ENCODE results near the gene NPFF. TPM values are rescaled to one million over a fixed set of nuclear protein-coding genes. Genes with fewer than 3 reads are reported as not detected.

The NPFF gene
- total RNA-seq, 2 donors from 2014 or later, result not detected

DNA sequence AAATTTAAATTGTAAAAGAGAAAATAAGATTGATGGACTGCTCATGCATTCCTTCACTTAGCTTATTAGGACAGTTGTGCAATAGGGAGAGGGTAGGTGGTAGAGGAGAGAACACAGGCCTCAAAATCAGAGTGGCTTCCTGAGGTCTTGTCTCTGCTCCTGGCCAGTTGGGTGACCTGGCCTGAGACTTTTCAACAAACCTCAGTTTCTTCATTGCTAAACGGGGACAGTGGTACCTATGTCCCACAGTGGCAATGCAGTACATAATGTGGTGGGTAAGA is 10.6 kb downstream of the NPFF start:
- Histone ChIP-seq H3K9ac (ENCODE audit: extremely low read depth, low read length, poor library complexity, severe bottlenecking) (no peak overlapping the region), H3K27ac (ENCODE audit: low read depth, low read length) (no peak overlapping the region), H3K4me1 (ENCODE audit: control insufficient read depth, insufficient read depth, low read length) (peaks cover 17% of the 10 kb centered on the region), H3K9me3 (ENCODE audit: control insufficient read depth, low read length) (no peaks in the 10 kb centered on the region), H3K27me3 (ENCODE audit: control insufficient read depth, insufficient read depth, low read length, poor library complexity, severe bottlenecking) (no peaks in the 10 kb centered on the region), H3K4me3 (ENCODE audit: low read length) (no peak overlapping the region), H3K36me3 (ENCODE audit: control insufficient read depth, insufficient read depth, low read length) (no peaks in the 10 kb centered on the region)
- Mint-ChIP-seq H3K27me3 (ENCODE audit: insufficient read depth) (peaks cover 2% of the 10 kb centered on the region), H3K27ac (no peak overlapping the region), H3K36me3 (ENCODE audit: low read depth) (no peaks in the 10 kb centered on the region), H3K4me1 (peaks cover 45% of the 10 kb centered on the region), H3K9me3 (no peaks in the 10 kb centered on the region), H3K4me3 (peak overlapping the region; percentile 20)
- TF ChIP-seq, protein P1, sequence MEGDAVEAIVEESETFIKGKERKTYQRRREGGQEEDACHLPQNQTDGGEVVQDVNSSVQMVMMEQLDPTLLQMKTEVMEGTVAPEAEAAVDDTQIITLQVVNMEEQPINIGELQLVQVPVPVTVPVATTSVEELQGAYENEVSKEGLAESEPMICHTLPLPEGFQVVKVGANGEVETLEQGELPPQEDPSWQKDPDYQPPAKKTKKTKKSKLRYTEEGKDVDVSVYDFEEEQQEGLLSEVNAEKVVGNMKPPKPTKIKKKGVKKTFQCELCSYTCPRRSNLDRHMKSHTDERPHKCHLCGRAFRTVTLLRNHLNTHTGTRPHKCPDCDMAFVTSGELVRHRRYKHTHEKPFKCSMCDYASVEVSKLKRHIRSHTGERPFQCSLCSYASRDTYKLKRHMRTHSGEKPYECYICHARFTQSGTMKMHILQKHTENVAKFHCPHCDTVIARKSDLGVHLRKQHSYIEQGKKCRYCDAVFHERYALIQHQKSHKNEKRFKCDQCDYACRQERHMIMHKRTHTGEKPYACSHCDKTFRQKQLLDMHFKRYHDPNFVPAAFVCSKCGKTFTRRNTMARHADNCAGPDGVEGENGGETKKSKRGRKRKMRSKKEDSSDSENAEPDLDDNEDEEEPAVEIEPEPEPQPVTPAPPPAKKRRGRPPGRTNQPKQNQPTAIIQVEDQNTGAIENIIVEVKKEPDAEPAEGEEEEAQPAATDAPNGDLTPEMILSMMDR (conservative IDR thresholded peaks at IDR 0.05), result no peak
- no peak for DNase-seq
- 100% methylated on average over 1 of the region's 1 CpG; no CpG with 5 or more reads in 1 of the 2 experiments for WGBS, 2 experiments (ENCODE audit: insufficient coverage in 1 of 2, insufficient read length in 1 of 2)

DNA sequence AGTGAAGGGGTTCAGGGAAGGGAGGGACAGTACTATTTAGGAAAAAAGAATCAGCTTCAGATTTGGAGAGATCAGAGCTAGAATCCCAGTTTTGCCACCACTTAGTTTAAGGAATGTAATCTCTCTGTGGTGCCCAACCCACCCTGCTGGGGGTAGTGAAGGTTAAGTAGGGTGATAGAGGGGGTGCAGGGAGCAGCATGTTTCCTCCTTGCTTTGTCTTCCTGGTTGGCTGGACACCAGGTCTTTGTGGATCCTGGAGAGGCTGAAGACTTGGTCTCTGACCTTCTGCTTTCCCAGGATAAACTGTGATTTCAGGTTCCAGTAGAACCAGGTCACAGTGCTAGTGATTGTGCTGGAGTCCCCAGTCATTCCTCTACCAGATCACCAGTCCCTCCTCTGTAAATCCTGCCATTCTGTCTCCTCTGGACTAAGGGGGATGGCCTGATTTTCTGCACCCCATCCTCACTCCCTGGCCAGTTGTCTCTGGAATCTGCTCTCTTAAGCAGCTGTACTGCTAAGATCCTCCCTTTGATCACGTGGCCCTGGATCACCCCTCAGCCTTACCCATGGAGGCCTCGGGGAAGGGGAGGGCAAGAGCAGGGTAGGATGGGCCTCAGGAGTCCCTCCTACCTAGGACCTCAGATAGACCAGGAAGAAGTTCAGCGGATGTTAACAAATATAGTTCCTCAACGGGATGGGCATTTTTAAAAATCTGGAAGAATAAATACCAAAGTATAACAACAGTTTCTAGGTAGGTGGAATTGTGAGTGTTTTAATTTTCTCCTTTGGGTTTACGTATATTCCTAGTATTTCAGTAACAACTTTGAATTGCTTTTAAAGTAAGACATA is 11.2 kb downstream of the NPFF start:
- H3K27ac ChIP-seq (ENCODE audit: low read depth, low read length), result no peak overlapping the region
- H3K4me1 ChIP-seq (ENCODE audit: control insufficient read depth, insufficient read depth, low read length), result peaks cover 16% of the 10 kb centered on the region
- no peaks in the 10 kb centered on the region for H3K9me3 ChIP-seq (ENCODE audit: control insufficient read depth, low read length)
- no peak overlapping the region for H3K4me3 ChIP-seq (ENCODE audit: low read length)
- DNase-seq, result peak; percentile 90
- 63 to 80% methylated on average over 1 to 4 of the region's 5 CpGs for WGBS, 2 experiments (ENCODE audit: insufficient coverage in 1 of 2, insufficient read length in 1 of 2)
- peaks cover 45% of the 10 kb centered on the region for H3K4me1 Mint-ChIP-seq
- no peaks in the 10 kb centered on the region for H3K36me3 Mint-ChIP-seq (ENCODE audit: low read depth)
- H3K27me3 Mint-ChIP-seq (ENCODE audit: insufficient read depth), result peaks cover 2% of the 10 kb centered on the region
- peak overlapping the region; percentile 82 for H3K27ac Mint-ChIP-seq
- H3K9me3 Mint-ChIP-seq, result no peaks in the 10 kb centered on the region
- H3K36me3 ChIP-seq (ENCODE audit: control insufficient read depth, insufficient read depth, low read length), result no peaks in the 10 kb centered on the region
- TF ChIP-seq, protein P1 (conservative IDR thresholded peaks at IDR 0.05), result no peak
- no peaks in the 10 kb centered on the region for H3K27me3 ChIP-seq (ENCODE audit: control insufficient read depth, insufficient read depth, low read length, poor library complexity, severe bottlenecking)
- H3K4me3 Mint-ChIP-seq, result peak overlapping the region; percentile 20
- H3K9ac ChIP-seq (ENCODE audit: extremely low read depth, low read length, poor library complexity, severe bottlenecking), result no peak overlapping the region

- TF ChIP-seq, protein P1 (conservative IDR thresholded peaks at IDR 0.05), result peak; percentile 32
- no peaks in the 10 kb centered on the region for H3K36me3 ChIP-seq (ENCODE audit: control insufficient read depth, insufficient read depth, low read length)
- no peaks in the 10 kb centered on the region for H3K27me3 ChIP-seq (ENCODE audit: control insufficient read depth, insufficient read depth, low read length, poor library complexity, severe bottlenecking)
- Mint-ChIP-seq H3K4me3 (peak overlapping the region; percentile 67), H3K9me3 (no peaks in the 10 kb centered on the region), H3K27ac (peak overlapping the region; percentile 97), H3K36me3 (ENCODE audit: low read depth) (no peaks in the 10 kb centered on the region), H3K27me3 (ENCODE audit: insufficient read depth) (peaks cover 4% of the 10 kb centered on the region), H3K4me1 (peaks cover 36% of the 10 kb centered on the region)
- H3K4me1 ChIP-seq (ENCODE audit: control insufficient read depth, insufficient read depth, low read length), result peaks cover 16% of the 10 kb centered on the region
- peak overlapping the region; percentile 78 for H3K27ac ChIP-seq (ENCODE audit: low read depth, low read length)
- 31 to 45% methylated on average over 2 to 11 of the region's 11 CpGs for WGBS, 2 experiments (ENCODE audit: insufficient coverage in 1 of 2, insufficient read length in 1 of 2)
- DNase-seq, result peak; percentile 74
- H3K9me3 ChIP-seq (ENCODE audit: control insufficient read depth, low read length), result no peaks in the 10 kb centered on the region
- H3K4me3 ChIP-seq (ENCODE audit: low read length), result peak overlapping the region; percentile 86
- H3K9ac ChIP-seq (ENCODE audit: extremely low read depth, low read length, poor library complexity, severe bottlenecking), result peak overlapping the region; percentile 61
These were observed 13.5 kb downstream of the NPFF start for GRCh38 chr12:53493610-53494391.

All from endodermal cell (in vitro differentiated cells).